Activated T-helper 1 cell treated with anti-CD3 and anti-CD28 coated beads, Interleukin-12 subunit alpha, Interleukin-12 subunit beta, Interleukin-2, Interleukin-4 antibody, amounts not matched to agents 30 ng/mL and 10 ng/mL and 1 ng/mL, durations not matched to agents 14 hours and 24 hours and 36 hours (primary cell): Measurements from ENCODE around the gene KLHL40. TPM values are rescaled to one million over a fixed set of nuclear protein-coding genes. Genes with fewer than 3 reads are reported as not detected.

Experiments
- DNase-seq: peaks from one replicate; pipeline ENCODE4 v3.0.0; 2021; ENCODE audit warnings: low spot score
- H3K27ac Mint-ChIP-seq: one replicate; pipeline ENCODE4 v1.8.0; 2021; ENCODE audit warnings: mild to moderate bottlenecking, mixed read lengths
- H3K27me3 Mint-ChIP-seq: one replicate; pipeline ENCODE4 v1.8.0; 2022; ENCODE audit warnings: mild to moderate bottlenecking, moderate library complexity, mixed read lengths; ENCODE audit not compliant: insufficient read depth
- H3K36me3 Mint-ChIP-seq: one replicate; pipeline ENCODE4 v1.8.0; 2021; ENCODE audit warnings: low read depth, mixed read lengths
- H3K4me1 Mint-ChIP-seq: one replicate; pipeline ENCODE4 v1.8.0; 2021; ENCODE audit warnings: low read depth, mixed read lengths
- H3K4me3 Mint-ChIP-seq: one replicate; pipeline ENCODE4 v1.8.0; 2021; ENCODE audit warnings: mild to moderate bottlenecking, moderate library complexity, mixed read lengths
- H3K9me3 Mint-ChIP-seq: one replicate; pipeline ENCODE4 v1.8.0; 2021; ENCODE audit warnings: mixed read lengths
- intact Hi-C: fragments of 100-400 bp; cut with micrococcal nuclease; formaldehyde crosslinking; loops from one replicate; pipeline ENCODE4 v1.15.1; 2024
- total RNA-seq: library from RNA; stranded (reverse); gene quantifications from 2 replicates; pipeline ENCODE4 v1.2.3, GENCODE V29; 2022

KLHL40 gene
- total RNA-seq, 1 donor from 2014 or later: not detected

DNA sequence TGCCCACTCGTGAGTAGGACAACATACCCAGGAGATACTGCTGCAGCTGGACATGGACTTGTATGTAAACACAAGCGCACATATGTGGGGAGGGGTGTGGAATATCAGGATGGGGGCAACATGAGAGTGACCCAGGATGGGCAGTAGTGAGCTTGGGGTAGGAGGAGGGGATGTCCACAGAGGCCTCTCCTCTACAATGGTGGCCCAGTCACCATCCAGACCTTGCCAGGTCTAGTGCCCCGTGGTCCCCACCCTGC is 32.1 kb upstream of the KLHL40 start:
- peaks cover 23% of the 10 kb centered on the region for H3K4me1 Mint-ChIP-seq
- no peak overlapping the region for H3K27ac Mint-ChIP-seq
- peaks cover 5% of the 10 kb centered on the region for H3K27me3 Mint-ChIP-seq
- intact Hi-C loops: loop anchor here (2.0 to 5.0 kb wide), 2 partner anchors 52 to 89 kb away; partner anchors contain the start of gene NKTR
- DNase-seq: no peak
- H3K4me3 Mint-ChIP-seq: peak overlapping the region; percentile 85
- H3K36me3 Mint-ChIP-seq: peaks cover 9% of the 10 kb centered on the region
- no peaks in the 10 kb centered on the region for H3K9me3 Mint-ChIP-seq

DNA sequence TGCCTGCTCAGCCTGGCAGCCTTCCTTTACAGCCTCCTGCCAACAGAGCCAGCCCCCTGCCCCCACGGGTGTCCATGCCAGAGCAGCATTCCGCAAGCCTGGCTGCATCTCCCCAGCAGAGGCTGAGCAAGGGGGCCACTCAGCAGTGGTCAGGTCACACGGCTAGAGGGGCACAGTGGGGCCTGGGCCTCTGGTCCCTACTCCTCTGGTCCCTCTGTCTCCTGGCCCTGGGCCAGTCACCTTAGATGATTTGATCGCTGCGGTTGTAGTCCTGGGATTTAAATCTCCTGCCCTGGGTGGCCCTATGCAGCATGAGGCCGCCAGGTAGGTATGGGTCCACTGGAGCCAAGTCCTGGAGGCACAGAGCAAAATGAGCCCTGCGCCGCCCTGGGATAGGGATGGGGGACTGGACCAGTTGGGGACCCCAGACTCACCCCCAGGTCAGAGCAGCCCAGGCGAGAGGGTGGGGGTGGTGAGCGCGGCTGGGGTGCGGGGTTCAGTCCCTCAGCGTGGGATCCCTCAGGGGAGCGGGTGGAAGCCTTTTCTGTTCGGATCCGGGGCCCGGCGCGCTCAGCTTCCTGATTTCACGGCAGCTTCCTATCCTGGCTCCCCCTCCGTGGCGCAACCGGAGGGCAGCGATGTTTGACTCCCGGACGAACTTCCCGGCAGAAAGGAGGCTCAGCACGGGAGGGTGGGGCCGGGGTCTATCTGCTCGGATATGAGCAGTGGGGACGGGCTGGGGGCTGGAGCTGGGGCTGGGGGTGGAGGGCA is 31.6 kb upstream of the KLHL40 start, which contains the start of gene ZBTB47:
Gene ZBTB47 (plus strand): TSS at position 138 of the 771 bp plus-strand sequence. CDS start 4,659 bp downstream, outside the sequence.
- Mint-ChIP-seq H3K27ac (peak within 1 kb of the TSS; percentile 82), H3K27me3 (peaks cover 5% of the 10 kb centered on the region), H3K4me3 (peak within 1 kb of the TSS; percentile 85), H3K36me3 (peaks cover 7% of the 10 kb centered on the region), H3K9me3 (no peaks in the 10 kb centered on the region), H3K4me1 (peaks cover 23% of the 10 kb centered on the region)
- intact Hi-C loops: loop anchor here (1.0 to 5.0 kb wide), 3 partner anchors 15 to 89 kb away; partner anchors contain the start of gene NKTR
- no peak for DNase-seq

DNA sequence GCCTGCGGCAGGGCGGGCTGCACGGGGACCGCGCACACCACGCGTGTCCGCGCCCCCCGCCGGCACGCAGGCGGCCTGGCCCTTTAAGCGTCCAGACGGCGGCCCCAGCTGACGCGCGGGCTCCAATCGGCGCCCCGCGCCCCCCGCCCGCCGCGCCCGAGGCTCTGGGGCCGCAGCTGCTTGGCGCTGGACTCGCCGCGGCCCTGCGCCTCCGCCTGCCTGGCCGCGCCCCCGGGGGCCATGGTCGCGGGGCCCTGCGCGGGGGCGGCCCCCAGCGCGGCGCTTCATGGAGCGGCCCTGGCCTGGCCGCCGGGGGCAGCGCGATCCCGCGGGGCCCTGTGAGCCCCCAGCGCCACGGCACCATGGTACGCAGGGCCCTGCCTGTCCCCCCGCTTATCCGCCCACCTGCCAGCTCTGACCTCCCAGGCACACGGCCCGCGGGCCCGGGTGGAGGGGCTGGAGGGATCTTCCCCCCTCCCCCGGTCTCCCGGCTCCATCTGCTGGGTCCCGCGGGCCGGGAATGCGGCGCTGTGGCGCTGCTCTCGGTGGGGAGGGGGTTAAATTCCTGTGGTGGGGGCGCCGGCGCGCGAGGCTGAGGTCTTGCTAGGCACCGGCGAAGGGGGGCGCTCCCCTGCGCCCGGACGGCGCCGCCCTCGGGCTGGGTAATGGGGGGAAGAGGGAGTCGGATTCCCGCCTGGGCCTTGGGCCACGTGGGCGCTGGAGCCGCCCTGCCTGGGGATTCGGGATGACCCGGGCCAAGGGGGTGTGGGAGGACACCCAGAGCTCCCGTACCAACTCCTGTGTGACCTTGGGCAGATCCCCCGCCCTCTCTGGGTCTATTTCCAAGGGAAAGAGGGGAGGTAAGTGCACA is 30.8 kb upstream of the KLHL40 start:
- Mint-ChIP-seq H3K27ac (no peak overlapping the region), H3K4me1 (peaks cover 23% of the 10 kb centered on the region), H3K9me3 (no peaks in the 10 kb centered on the region), H3K27me3 (peaks cover 6% of the 10 kb centered on the region), H3K4me3 (peak overlapping the region; percentile 39), H3K36me3 (peaks cover 2% of the 10 kb centered on the region)
- no peak for DNase-seq
- intact Hi-C loops: loop anchor here (1.0 to 5.0 kb wide), 2 partner anchors 16 to 88 kb away; no protein-coding TSS in a partner anchor

DNA sequence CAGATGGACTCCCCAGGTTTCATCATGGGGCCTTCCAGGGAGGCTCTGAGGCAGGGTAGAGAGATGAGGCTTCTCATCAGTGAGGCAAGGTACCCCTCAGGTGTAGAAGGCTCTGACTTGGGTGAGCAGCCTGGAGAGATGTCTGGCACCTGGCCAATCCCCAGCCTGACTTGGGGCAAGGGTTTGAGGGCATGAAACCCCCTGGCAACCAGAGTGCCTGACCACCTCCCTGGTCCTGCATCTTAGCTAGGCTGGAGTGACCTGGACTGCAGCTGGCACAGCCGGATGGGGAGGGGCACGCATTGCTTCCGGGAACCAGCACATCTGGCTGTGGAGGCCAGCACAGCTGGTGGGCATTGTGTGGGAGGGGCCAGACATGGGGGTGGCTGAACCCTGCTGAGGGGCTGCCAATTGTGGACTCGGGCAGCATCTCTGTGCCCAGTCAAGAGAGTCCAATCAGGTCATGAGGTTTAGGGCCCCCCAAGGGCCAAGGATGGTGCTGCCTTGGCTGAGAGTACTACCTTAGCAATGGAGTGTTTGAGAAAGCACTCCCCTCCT is 29.9 kb upstream of the KLHL40 start:
- intact Hi-C loops: no loop called here
- Mint-ChIP-seq H3K27me3 (peaks cover 6% of the 10 kb centered on the region), H3K9me3 (no peaks in the 10 kb centered on the region), H3K27ac (no peak overlapping the region), H3K4me1 (peaks cover 23% of the 10 kb centered on the region), H3K4me3 (peak overlapping the region; percentile 39), H3K36me3 (peaks cover 4% of the 10 kb centered on the region)
- no peak for DNase-seq

DNA sequence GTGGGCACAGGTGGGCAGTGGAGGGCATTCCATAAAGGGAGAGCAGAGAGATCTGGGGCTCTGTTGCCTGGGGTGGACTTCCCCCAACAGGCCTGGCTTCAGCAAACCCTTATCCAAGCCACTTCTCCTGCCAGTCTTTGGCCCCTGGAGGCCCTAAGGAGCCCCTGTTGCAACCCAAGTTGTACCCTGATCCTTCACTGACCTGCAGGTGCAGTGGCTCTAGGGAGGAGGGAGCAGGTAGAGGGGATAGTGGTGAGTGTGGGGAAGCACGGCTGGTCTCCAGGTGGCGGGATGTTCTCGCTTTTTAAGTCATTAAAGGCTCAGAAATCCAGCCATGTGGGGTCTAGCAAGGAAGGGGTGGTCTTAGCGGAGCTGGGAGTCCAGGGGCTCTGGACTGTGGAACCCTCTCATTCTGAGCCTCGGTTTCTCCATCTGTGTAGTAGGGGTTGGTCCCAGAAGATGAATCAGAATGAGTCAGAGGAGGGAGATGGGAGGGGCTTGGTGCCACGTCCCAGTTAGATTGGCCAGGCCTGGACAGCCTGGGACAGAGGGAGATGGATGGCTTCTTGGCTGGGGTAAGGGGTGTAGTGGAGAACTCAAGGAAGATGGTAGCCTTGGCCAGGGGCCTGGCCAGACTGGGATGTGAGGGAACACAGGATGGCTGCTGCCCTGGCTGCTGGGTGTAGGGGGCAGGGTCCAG is 29.2 kb upstream of the KLHL40 start:
- Mint-ChIP-seq H3K4me3 (no peak overlapping the region), H3K27me3 (peaks cover 6% of the 10 kb centered on the region), H3K4me1 (peaks cover 23% of the 10 kb centered on the region), H3K9me3 (no peaks in the 10 kb centered on the region), H3K36me3 (peaks cover 4% of the 10 kb centered on the region), H3K27ac (no peak overlapping the region)
- no peak for DNase-seq
- intact Hi-C loops: no loop called here

DNA sequence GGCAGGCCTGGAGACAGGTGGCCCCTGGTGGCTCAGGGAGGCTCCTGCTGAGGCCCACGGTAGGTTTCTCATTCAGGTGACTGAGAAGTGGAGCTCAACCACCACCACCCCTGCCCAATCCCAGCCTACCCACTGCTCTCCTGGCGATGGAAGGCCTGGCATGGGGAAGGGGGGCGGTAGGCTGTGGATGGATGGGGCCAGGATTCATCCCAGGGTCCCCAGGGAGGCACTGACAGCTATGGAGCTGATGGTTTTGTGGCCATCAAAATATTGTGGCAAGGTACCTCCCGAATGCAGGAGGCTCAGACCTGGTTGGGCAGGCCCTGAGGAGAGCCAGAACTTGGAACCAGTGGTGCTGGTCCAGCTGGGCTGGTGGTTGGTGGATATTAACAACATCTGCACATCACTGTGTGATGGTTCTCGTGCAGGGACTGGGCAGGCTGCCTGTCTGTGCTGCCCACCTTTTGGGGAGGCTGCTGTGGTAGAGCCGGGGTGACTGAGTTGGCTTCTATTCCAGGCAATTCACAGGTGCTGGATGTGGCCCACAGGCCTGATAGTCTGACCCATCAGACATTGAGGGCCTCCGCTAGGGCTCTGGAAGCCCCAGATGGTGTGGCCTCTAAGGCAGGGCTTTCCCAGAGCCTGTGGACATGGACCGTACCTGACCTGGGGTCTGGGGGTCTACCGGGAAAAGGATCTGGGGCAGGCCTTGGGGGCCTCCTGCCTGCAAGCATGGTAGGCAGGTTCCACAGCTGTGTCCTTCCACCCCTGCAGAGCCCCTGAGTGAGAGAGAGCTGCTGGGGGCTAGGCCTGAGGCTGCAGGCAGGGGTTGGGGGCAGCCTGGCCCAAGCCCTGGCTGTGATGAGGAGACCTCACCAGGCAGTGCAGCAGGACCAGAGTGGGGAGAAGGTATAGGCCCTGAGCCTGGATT is 28.4 kb upstream of the KLHL40 start:
- Mint-ChIP-seq H3K4me1 (peaks cover 19% of the 10 kb centered on the region), H3K9me3 (no peaks in the 10 kb centered on the region), H3K27ac (no peak overlapping the region), H3K4me3 (no peak overlapping the region), H3K36me3 (peaks cover 2% of the 10 kb centered on the region), H3K27me3 (peaks cover 6% of the 10 kb centered on the region)
- no peak for DNase-seq
- intact Hi-C loops: no loop called here

DNA sequence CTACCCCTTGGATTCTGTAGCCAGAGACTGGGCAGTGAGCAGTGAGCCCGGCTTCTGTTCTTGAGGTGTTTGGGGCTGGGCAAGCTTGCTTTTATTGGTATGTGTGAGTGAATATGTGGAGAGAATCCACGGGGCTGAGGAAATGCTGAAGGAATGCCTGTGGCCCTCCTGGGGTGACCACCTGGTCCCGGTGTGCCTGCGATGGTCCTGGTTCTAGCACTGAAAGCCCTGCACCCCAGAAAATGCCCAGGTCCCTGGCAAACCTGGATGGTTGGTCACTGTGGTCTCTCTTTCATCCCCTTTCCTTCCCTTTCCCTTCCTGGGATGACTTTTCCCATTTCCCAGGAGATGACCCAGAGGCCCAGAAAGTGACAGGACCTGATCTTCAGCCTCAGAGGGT is 27.7 kb upstream of the KLHL40 start:
- Mint-ChIP-seq H3K4me1 (peaks cover 11% of the 10 kb centered on the region), H3K36me3 (peaks cover 2% of the 10 kb centered on the region), H3K27ac (no peak overlapping the region), H3K9me3 (no peaks in the 10 kb centered on the region), H3K4me3 (no peak overlapping the region), H3K27me3 (peaks cover 6% of the 10 kb centered on the region)
- intact Hi-C loops: no loop called here
- DNase-seq: no peak

DNA sequence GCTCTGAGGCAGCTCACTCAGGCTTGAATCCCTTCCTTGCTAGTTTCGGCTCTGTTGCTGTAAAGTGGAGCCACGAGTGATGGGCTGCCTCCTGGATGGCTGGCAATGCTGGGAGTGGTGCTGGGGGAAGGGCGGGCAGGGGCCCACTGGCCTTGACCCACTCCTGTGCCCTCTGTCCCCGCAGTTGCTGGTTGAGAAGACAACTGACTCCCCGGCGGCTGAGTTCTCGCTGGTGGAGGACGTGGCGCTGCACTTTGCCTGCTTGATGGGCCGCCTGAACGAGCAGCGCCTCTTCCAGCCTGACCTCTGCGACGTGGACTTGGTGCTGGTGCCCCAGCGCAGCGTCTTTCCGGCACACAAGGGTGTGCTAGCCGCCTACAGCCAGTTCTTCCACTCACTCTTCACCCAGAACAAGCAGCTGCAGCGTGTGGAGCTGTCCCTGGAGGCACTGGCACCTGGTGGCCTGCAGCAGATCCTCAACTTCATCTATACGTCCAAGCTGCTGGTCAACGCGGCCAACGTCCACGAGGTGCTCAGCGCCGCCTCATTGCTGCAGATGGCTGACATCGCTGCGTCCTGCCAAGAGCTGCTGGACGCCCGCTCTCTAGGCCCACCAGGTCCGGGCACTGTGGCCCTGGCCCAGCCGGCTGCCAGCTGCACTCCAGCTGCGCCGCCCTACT is 27.1 kb upstream of the KLHL40 start:
- H3K36me3 Mint-ChIP-seq: peaks cover 2% of the 10 kb centered on the region
- intact Hi-C loops: no loop called here
- H3K4me1 Mint-ChIP-seq: peaks cover 6% of the 10 kb centered on the region
- no peak overlapping the region for H3K27ac Mint-ChIP-seq
- H3K9me3 Mint-ChIP-seq: no peaks in the 10 kb centered on the region
- H3K4me3 Mint-ChIP-seq: no peak overlapping the region
- peaks cover 6% of the 10 kb centered on the region for H3K27me3 Mint-ChIP-seq
- DNase-seq: no peak

DNA sequence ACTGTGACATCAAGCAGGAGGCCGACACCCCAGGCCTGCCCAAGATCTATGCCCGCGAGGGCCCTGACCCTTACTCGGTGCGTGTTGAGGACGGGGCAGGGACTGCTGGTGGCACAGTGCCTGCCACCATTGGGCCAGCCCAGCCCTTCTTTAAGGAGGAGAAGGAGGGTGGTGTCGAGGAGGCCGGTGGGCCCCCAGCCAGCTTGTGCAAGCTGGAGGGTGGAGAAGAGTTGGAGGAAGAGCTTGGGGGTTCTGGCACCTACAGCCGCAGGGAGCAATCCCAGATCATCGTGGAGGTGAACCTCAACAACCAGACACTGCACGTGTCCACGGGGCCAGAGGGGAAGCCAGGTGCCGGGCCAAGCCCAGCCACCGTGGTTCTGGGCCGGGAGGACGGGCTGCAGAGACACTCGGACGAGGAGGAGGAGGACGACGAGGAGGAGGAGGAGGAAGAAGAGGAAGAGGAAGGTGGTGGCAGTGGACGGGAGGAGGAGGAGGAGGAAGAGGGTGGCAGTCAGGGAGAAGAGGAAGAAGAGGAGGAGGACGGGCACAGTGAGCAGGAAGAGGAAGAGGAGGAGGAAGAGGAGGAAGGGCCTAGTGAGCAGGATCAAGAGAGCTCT is 26.5 kb upstream of the KLHL40 start:
- Mint-ChIP-seq H3K4me1 (no peaks in the 10 kb centered on the region), H3K27ac (no peak overlapping the region), H3K4me3 (no peak overlapping the region), H3K36me3 (peaks cover 2% of the 10 kb centered on the region), H3K9me3 (no peaks in the 10 kb centered on the region), H3K27me3 (peaks cover 3% of the 10 kb centered on the region)
- DNase-seq: no peak
- intact Hi-C loops: no loop called here

DNA sequence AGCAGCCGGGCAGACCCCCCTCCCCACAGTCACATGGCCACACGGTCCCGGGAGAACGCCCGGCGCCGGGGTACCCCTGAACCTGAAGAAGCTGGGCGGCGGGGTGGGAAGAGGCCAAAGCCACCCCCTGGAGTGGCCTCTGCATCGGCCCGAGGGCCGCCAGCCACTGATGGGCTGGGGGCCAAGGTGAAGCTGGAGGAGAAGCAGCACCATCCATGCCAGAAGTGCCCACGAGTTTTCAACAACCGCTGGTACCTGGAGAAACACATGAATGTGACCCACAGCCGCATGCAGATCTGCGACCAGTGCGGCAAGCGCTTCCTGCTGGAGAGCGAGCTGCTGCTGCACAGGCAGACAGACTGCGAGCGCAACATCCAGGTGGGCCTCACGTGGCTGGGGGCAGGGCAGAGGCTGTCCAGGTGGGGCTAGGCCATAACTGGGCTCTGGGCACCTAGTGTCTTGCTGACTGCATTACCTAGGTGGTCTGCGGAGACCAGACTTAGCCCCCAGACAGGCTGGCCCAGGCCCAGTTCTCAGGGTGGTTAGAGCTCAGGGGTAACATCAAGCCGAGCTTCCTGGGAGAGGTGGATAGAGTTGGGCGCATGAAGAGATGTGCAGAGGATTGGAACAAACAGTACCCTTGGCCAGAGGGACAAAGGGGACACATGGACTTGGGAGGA is 25.7 kb upstream of the KLHL40 start:
- no peak overlapping the region for H3K4me3 Mint-ChIP-seq
- H3K27me3 Mint-ChIP-seq: peaks cover 3% of the 10 kb centered on the region
- no peak overlapping the region for H3K27ac Mint-ChIP-seq
- intact Hi-C loops: no loop called here
- H3K4me1 Mint-ChIP-seq: no peaks in the 10 kb centered on the region
- no peaks in the 10 kb centered on the region for H3K9me3 Mint-ChIP-seq
- no peak for DNase-seq
- H3K36me3 Mint-ChIP-seq: peaks cover 2% of the 10 kb centered on the region
